Measurements from ENCODE around the gene DUOX1.

The DUOX1 gene

DNA sequence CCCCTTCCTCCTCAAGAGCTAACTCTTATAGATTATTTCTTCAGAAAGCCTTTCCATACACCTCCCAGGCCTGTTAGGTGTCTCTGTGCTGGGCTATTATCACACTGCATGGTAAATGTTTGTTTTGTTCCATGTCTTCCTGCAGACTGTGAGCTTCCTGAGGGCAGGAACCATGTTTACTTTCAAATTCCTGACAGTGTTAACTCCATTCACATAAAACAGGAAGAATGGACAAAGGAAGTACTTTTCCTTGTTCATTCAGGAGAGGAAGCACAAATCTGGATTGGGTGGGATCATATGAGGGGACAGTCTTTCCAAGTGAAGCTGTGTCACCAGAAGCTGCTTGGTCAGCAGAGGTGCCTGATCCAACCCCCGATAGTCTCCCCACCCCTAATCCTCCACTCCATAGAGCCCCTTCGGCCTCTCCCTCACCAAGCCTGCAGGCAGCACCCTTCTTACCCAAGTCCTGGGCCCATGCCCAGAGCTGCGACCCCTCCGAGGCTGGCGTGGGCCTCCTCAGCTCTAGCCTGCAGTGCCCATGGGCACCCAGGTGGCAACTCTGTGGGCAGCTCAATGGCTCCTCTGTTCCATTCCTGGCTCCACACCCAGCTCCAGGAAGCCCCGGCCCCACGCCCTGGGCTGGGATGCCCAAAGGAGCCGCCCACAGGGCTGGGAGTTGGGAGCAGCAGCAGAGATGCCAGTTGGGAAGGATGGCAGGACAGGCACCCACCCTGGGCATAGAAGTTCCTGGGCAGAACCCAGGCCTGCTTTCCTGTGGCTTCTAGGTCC is 51.0 kb downstream of the DUOX1 start:
- DNase-seq (ENCODE audit: low spot score) = no peak
- Histone ChIP-seq H3K36me3 (ENCODE audit: low read depth) (no peaks in the 10 kb centered on the region), H3K9me3 (ENCODE audit: severe bottlenecking) (no peaks in the 10 kb centered on the region), H3K27ac (ENCODE audit: poor library complexity, severe bottlenecking) (no peak overlapping the region), H3K4me1 (ENCODE audit: insufficient read depth, poor library complexity, severe bottlenecking) (no peaks in the 10 kb centered on the region), H3K27me3 (ENCODE audit: insufficient read depth, poor library complexity, severe bottlenecking) (no peaks in the 10 kb centered on the region), H3K4me3 (ENCODE audit: severe bottlenecking) (no peak overlapping the region)
- TF ChIP-seq, protein P1, sequence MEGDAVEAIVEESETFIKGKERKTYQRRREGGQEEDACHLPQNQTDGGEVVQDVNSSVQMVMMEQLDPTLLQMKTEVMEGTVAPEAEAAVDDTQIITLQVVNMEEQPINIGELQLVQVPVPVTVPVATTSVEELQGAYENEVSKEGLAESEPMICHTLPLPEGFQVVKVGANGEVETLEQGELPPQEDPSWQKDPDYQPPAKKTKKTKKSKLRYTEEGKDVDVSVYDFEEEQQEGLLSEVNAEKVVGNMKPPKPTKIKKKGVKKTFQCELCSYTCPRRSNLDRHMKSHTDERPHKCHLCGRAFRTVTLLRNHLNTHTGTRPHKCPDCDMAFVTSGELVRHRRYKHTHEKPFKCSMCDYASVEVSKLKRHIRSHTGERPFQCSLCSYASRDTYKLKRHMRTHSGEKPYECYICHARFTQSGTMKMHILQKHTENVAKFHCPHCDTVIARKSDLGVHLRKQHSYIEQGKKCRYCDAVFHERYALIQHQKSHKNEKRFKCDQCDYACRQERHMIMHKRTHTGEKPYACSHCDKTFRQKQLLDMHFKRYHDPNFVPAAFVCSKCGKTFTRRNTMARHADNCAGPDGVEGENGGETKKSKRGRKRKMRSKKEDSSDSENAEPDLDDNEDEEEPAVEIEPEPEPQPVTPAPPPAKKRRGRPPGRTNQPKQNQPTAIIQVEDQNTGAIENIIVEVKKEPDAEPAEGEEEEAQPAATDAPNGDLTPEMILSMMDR (IDR thresholded peaks at IDR 0.05; ENCODE audit: poor library complexity, severe bottlenecking) = no peak
- ATAC-seq (ENCODE audit: low read depth) = no peak

DNA sequence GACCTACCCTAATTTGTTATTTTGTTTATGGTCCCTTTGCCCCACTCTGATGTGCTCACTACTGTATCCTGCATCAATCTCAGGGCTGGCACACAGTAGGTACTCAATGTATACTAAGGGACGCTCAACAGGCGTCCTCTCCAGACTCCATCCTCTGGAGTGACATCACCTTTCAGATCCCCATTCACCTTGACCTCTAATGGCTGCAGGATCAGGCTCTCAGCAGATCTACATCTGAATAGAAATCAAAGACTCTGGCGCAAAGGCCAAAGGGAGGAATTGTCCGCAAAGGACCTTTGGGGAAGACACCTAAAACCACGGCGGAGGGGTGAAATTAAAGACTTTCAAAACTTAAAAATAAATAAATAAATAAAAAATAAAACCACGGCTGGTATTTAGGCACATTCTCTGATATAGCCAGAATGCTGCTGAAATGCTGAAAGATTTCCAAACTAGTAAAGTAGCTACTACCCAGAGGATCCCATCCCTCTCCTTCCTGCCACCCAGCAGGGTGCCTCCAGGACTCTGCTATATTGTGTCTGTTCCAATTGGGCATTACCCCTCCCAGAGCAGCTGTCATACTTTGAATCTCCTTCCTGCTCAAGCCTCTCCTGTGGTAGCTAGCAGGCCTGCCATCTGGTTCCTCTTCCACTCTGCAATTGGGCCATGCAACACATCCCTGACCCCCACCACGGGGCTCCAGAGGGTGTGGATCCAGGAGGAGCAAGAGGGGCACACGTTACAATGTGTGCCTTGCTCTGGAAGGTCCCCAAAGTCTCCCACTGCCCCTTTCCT is 51.9 kb downstream of the DUOX1 start:
- Histone ChIP-seq H3K27ac (ENCODE audit: poor library complexity, severe bottlenecking) (no peak overlapping the region), H3K4me1 (ENCODE audit: insufficient read depth, poor library complexity, severe bottlenecking) (no peaks in the 10 kb centered on the region), H3K9me3 (ENCODE audit: severe bottlenecking) (no peaks in the 10 kb centered on the region), H3K4me3 (ENCODE audit: severe bottlenecking) (no peak overlapping the region), H3K27me3 (ENCODE audit: insufficient read depth, poor library complexity, severe bottlenecking) (no peaks in the 10 kb centered on the region), H3K36me3 (ENCODE audit: low read depth) (no peaks in the 10 kb centered on the region)
- ATAC-seq (ENCODE audit: low read depth) (no peak), DNase-seq (ENCODE audit: low spot score) (no peak)
- TF ChIP-seq, protein P1 (IDR thresholded peaks at IDR 0.05; ENCODE audit: poor library complexity, severe bottlenecking) = no peak

DNA sequence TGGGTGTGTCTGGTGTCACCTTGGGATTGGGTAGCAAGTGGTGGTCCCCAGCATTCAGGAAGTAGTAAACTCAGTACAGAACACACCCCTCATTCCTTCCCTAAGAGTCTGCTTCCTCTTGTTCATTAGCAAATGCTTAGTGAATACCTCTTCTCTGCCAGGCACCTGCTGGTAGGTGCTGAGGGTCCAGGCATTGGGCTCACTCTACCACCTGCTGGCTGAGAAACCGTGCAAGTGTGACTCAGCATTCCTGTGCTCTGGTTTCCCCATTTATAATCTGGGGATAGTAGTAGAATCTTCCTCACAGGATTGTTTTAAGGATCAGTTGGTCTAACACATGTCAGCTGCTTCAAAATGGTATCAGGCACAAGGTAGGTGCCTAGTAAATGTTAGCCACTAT is 53.2 kb downstream of the DUOX1 start:
- Histone ChIP-seq H3K4me3 (ENCODE audit: severe bottlenecking) (no peak overlapping the region), H3K27me3 (ENCODE audit: insufficient read depth, poor library complexity, severe bottlenecking) (no peaks in the 10 kb centered on the region), H3K4me1 (ENCODE audit: insufficient read depth, poor library complexity, severe bottlenecking) (no peaks in the 10 kb centered on the region), H3K9me3 (ENCODE audit: severe bottlenecking) (no peaks in the 10 kb centered on the region), H3K36me3 (ENCODE audit: low read depth) (no peaks in the 10 kb centered on the region), H3K27ac (ENCODE audit: poor library complexity, severe bottlenecking) (no peak overlapping the region)
- ATAC-seq (ENCODE audit: low read depth) (peak; percentile 17; the same call in 1 of the 3 replicates), DNase-seq (ENCODE audit: low spot score) (no peak)
- TF ChIP-seq, protein P1 (IDR thresholded peaks at IDR 0.05; ENCODE audit: poor library complexity, severe bottlenecking) = no peak

DNA sequence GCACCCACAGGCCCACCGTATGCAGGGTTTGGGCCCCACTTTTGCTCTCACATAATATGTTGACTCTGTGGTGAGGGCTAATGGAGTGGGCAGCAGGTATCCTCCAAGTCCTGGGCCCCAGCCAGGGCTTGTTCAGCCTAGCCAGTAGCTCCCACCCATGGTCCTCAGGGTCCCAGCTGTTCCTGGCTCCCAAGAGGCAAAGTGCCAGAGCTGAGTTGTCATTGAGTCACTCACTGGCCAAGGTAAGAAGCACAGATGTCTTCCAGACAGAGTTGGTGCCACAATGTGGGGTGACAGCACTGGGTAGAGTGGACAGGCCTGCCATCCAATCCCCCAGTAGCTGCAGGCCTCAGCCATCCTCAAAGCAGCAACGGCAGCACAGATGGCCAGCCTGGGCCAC is 53.7 kb downstream of the DUOX1 start:
- H3K4me3 ChIP-seq (ENCODE audit: severe bottlenecking) = no peak overlapping the region
- no peaks in the 10 kb centered on the region for H3K36me3 ChIP-seq (ENCODE audit: low read depth)
- H3K9me3 ChIP-seq (ENCODE audit: severe bottlenecking) = no peaks in the 10 kb centered on the region
- H3K4me1 ChIP-seq (ENCODE audit: insufficient read depth, poor library complexity, severe bottlenecking) = no peaks in the 10 kb centered on the region
- no peak overlapping the region for H3K27ac ChIP-seq (ENCODE audit: poor library complexity, severe bottlenecking)
- ATAC-seq (ENCODE audit: low read depth) (no peak), DNase-seq (ENCODE audit: low spot score) (no peak)
- TF ChIP-seq, protein P1 (IDR thresholded peaks at IDR 0.05; ENCODE audit: poor library complexity, severe bottlenecking) = no peak
- no peaks in the 10 kb centered on the region for H3K27me3 ChIP-seq (ENCODE audit: insufficient read depth, poor library complexity, severe bottlenecking)
